Activated CD8-positive, alpha-beta memory T cell treated with anti-CD3 and anti-CD28 coated beads, Interleukin-2, amount 50 U/mL, for 48 hours (primary cell): ENCODE data around the gene STXBP4.

Experiments used
- DNase-seq: peaks from one replicate; pipeline ENCODE4 v3.0.0-alpha.2; 2020

The STXBP4 gene

DNA sequence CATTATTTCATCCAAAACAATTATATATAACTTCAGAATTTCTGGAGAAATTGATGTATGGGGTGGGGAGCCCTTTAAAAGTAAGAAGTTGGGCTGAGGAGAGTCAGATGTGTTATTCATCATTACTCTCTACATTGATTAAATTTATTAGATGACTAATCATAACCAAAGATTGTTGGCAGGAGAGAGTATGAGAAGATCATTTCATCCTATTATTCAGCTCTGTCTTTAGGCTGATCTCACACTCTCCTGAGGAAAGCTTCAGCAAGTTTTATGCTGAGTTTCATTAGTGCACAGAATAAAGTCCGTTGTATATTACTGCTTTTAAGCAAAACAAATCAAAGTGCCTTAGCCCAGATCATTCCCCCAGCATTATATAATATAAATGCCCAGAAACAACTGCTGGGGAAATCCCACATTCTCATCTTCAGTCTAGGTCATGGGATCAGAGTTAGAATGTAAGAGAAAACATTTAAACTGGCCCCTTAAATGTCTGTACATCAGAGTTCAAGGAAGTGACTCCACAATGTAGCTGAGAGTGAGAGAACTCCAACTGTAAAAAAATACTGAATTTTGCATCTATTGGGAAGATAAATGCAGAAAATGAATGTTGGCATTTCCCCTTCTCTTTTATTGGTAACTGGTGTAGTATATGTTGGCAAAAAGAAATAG is 166.1 kb downstream of the STXBP4 start:
- DNase-seq = no peak

DNA sequence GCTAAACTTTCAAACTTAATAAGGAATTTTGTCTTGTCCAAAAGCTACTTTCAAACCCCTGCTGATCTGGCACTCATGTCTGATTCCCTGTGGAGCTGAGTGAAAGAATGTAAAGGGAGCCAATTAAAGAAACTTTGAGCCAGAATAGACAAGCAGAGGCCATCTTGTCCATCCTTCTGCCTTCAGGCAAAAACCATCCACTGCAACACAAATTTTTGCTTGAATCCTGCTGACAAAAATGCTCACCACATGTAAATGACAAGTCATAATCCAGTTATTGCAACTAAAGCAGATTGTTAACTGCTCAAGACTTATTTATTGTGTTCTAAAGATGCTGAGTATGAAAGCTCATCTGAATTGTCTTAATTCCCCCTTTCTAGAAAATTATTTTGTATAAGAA is 172.2 kb downstream of the STXBP4 start:
- DNase-seq = no peak

DNA sequence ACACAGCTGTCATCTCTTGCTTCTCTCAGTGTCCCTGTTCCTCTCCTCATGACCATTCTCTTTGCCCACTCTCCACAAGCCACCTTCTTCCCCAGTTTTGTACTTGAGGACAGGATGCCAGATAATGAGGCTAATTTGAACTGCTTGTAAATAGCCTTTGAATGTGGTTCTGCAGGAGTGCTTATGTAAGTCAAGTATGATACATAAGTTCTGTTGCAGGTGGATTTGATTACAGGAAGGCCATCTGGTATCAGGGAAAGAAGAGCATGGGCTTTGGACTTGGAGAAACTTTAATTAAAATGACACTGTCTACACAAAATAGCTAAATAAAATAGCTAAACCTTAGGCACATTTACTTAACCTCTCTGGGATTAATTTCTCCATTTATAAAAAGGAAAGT is 176.0 kb downstream of the STXBP4 start:
- DNase-seq = no peak

DNA sequence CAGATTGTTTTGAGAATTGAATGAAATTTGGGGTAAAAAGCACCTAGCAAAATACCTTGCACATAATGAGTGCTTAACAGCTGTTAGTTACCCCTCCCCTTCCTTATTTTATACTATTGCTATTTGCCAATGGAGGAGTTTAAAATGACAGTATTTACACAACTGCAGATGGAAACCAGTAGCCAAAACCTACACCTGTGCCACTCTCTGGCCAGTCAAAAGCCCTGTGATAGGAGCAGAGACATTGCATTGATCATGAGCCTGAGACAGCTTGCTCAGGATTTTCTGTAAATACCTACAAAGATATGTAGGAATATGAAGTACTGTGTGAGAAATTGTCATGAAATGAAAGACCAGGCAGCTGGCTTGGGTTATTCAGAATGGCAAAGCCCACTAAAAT is 180.9 kb downstream of the STXBP4 start:
- no peak for DNase-seq

DNA sequence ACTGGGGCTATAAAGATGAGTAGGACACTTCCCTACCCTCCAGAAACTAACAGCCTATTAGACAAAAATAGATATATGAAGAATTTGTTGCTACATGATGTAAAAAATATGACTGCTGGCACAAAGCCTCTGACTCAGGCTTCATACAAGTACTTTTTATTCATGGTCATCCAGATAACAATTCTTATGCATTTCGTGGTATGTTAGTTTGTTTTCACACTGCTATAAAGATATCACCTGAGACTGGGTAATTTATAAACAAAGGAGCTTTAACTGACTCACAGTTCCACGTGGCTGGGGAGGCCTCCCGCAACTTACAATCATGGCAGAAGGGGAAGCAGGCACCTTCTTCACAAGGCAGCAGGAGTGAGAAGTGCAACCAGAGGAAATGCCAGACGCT is 183.7 kb downstream of the STXBP4 start:
- no peak for DNase-seq

DNA sequence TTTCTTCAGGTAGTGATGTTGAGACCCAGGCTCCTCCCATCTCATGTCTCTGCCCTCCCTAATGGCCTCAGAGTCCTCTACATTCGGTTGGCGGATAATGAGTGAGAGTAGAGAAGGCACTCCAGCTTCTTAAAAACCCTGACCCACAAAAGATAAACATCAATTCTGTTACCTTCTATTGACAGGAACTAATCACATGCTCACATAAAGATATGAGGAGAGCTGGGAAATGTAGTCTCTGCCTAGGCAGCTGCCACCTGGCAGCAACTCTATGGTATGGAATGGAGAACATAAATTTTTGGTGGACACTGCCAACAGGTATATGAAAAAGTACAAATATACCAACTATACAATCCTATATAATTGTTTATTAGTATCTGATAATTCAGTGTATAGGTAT is 185.5 kb downstream of the STXBP4 start:
- DNase-seq = no peak

DNA sequence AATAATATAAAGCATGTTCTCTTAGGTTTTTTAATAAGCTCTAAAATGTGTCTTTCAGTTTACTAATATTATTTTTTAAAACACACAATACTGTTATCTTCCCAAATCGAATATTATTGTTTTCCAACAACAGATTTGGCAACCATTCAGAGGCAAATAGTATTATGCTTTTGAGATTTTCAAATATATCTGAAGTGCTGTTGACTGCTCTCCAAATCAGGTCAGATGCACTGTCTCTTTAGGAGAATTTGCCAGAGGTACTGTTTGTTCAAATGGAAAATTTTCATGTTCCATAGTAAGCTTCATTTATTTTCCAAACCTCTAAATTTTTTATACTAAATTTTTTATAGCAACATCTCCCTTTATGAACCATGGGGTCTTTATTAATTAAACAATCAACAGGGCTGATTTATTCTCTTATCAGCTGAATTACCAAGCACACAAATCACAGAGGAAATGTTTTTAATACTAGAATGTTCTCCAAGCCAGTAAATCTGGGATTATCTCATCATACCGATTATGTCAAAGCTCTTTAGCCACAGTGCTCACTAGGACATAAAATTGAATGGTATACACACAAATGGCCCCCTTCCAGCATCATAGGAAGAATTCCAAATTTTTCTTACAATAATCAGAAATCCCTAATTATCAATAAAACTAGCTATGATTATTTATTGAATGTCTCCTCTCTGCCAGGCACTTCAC is 187.4 kb downstream of the STXBP4 start:
- DNase-seq = no peak

DNA sequence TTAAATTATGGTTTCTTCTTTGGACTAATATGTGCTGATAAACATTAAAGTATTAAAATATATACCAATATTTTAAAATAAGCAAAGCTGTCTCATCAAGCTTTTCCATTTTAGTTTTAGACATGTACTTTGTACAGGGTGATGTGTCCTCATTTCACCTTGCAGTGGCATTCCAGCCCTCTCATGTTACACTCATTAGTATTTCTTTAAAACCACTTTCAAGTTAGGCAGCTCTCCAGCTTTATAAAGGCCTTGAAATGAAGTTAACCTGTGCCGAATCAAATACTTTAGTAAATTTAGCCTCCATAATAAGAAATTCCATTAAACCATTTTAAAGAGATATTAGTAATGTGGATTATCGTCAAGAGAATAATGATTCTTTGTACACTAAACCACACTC is 188.6 kb downstream of the STXBP4 start:
- no peak for DNase-seq

DNA sequence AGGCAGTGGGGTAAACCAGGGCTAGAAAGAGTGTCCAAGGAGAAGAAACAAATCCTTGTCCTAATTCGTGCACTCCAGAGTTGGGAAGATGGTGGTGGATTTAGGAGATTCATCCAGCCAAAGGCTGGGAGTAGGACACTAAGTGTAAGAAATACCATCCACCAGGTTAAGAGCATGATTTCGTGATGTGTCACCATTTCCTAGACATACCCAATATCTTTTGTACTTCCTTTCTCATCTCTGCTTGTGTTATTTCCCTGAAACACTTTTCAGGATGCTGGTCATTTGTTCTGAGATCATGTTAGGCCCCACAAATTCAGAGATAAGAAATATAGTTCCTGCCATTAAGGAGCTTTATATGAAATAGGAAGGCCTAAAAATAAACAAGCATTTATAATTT is 189.9 kb downstream of the STXBP4 start:
- DNase-seq = no peak

DNA sequence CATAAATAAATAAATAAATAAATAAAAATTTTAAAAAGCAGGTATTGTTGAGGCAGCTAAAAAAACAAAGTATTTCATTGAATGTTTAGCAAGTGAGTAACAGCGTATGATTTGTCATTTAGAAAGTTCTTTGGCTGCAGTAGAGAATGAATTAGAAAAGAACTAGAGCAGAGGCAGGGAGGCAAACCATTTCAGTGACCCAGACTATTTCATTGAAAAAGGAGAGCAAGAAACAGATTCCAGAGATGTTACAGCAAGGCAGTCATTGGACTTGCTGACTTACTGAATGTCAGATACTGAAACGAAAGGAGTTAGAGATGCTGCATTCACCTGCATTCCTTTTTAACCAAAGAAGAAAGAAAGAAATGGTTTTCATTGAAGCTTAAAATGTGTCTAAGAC is 190.7 kb downstream of the STXBP4 start:
- no peak for DNase-seq

DNA sequence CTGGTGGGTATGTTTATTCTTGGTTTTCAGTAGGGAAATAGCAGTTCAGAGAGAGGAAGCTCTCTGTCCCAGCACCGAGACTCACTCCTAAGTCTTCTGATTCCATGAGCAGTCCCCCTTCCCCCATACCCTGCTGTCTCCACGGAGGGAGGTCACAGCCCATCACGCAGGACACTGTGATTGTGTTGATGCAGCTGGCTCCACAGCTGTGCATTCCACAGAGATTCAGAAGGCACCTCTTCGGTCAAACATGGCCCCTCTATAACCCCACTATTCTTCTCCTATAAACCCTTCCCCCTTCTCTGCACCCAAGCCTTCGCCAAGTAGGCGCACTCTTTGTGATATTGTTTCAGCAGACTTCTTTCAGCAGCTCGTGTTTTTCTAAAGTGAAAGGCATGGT is 191.9 kb downstream of the STXBP4 start:
- DNase-seq = no peak

DNA sequence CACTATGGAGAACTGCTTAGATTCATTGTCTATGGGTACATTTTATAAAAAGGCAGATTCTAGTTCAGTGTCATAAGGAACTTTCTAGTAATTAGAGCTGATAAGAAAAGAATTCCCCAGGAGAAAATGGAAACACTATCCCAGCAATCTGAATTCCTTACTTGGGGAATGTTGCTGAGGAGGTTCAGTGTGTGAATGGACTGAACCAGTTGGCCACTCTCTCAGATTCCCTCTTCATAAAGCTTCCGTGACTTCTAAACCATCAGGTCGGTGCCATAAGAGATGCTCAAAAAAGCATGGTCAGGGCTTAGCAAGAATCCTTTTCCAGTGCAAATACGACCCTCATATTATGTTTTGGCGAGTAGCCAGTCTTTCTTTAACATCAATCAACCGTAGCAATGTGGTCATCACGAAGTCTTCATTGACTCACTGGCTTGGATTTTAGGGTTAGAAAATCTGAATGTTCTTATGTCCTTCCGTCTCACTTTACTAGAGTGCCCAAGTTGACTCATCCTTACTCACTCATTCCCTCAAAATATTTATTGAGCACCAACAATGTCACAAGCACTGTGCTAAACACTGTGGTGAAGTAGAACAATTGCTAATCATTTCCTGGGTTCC is 193.5 kb downstream of the STXBP4 start:
- no peak for DNase-seq

DNA sequence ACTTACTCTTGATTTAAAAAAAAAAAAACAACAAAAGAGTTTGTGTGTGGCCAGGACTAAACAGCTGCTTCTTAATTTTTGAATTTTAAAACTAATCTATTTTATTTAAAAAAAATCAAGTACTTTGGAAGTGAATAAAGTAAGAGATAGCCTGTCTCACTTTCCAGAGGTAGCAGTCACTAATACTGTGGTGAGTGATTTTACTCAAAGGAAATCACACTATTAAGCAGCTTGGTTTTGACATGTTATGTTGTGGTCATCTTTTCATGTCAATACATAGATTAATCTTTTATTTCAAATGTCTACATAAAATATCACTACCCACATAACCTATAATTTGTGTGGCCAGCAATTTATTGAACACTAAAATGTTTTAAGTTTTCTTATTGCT is 194.0 kb downstream of the STXBP4 start:
- no peak for DNase-seq

DNA sequence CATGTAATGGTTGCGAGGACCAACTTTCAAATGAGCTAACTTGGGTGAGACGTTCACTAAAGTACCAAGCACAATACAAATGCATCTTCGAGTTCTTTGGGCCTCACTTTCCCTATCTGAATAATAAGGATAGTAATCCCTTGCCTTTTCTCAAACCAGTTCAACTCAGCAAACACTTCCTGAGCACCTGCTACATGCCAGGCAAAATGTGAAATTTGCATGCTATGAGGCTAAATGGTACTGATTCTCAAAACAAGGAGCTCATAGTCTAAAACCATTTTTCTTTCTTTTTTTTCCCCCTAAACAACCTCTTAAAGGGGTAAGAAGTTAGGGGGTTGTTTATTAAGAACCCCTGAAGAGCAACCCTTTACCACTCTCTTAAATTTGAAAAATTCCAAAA is 194.8 kb downstream of the STXBP4 start:
- no peak for DNase-seq

DNA sequence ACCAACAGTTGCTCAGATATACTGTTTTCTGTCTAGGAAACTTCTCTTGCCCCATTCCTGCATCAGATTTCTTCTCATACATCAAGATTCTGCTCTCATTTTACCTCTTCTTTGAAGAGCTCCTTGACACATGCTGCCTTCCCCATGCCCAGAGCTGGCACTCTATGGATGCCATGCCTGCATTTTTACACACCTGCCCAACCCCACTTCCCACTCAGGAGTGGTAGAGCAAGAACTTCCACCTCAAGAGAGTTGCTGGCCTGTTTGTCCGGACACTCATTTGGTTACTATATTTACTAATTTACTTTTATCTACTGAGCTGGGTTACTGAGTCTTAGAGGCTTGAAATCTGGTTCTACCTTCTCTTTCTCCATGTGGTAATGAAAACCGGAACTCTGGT is 197.9 kb downstream of the STXBP4 start:
- DNase-seq = no peak

DNA sequence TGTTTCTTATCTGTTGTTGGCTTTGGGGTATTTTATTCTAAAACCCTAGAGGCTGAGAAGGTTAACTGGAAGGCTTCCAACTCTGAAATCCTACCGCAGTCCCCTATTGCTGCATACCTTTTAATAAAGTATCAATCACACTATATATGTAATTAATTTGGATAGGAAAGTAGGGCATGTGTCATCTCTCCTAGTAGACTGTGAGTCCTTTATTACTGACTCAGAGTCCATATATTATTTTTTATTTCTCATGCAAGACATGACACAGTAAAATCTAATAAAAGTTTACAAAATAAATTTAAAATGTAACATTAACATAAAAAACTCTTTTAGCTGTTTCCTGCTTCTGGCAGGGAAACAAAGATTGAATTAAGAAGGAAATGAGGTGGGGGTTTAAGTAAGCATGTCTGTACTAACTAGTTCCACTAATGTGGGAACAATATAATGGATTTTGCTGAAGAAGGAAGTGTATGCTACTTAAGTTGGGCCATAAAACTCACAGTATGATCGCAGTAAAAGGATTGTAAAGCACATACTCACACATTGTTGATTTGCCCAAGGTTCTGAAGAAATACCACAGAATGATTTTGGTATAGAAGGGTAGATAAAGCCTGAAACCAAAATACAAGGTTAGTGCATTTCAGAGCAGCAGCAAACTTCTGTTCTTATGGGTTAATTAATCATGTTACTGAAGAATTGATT is 198.6 kb downstream of the STXBP4 start:
- DNase-seq = no peak

DNA sequence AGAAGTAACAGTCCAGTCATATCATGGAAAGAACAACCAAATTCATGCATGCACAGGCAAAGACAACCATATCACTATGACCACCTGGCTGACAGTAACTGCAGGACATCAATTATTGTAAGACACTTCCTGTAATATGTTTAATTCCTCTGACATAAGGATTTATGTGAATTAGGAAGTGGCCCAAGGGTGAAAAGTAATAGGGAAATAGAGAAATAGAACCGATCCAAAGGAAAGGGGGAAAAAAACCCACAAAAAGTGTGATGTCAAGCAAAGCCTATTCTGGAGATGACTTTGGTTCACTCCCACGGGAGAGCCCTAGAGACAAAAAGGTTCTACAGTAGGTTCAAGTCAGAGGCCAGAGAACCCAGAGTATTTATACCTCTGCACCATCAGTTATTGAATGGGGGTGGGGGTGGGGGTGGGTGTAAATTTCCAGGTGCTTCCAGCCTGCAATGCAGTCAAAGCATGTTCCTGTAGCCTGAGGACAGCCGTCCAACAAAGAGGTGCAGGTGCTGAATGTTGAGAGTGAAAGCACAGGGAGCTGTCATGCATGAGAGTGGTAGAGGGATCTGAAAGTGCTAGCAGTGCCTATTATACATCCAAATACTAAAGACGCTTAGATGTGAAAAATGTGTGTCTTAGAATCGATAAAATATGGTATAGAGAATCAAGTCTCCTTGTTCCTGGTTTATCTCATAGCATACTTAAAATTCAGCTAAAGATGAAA is 200.6 kb downstream of the STXBP4 start:
- no peak for DNase-seq

DNA sequence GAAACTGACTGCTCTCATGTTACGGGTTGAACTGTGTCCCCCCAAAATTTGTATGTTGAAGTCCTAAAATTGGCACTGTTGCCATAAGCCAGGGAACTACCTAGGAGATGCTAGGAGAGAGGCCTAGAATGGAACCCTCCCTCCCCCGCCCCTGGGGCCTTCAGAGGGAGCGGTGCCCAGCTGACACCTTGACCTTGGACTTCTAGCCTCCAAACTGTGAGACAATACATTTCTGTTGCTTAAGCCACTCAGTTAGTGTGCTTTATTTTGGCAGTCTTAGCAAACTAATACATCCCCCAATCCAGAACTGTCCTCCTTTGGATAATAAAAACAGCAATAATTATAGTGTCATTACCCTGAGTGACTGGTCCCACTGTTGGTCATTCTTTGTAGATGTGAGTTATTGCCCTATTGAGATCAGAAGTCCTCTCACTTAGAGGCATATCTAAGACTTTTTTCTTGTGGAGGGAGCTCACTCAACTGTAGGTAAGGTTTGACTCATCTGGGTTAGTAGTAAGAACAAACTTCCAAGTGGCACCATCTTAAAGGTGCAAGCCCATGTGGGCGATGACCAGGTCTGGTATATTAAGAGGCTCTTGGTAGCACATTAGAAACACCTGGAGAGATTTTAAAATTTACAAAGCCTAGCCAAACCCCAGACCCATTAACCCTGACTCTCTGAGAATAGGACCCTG is 203.2 kb downstream of the STXBP4 start:
- DNase-seq = no peak

DNA sequence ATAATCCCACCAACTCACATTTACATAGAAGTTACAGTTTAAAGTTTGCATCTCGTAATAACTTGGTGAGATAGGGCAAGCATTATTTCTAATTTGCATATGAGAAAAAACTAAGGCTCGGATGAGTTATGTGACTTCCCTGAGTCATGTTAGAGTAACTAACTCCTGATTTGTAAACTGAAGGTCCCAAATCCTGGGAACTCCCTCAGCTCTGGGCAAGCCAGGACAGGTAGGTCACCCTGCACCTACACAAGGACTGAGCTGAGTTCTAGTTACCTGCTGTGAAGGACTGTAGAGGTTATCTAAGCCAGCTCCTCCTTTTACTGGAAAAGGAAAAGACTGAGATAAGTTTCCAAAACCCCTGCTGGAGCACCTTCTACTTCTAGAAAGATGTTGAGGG is 204.0 kb downstream of the STXBP4 start:
- no peak for DNase-seq

DNA sequence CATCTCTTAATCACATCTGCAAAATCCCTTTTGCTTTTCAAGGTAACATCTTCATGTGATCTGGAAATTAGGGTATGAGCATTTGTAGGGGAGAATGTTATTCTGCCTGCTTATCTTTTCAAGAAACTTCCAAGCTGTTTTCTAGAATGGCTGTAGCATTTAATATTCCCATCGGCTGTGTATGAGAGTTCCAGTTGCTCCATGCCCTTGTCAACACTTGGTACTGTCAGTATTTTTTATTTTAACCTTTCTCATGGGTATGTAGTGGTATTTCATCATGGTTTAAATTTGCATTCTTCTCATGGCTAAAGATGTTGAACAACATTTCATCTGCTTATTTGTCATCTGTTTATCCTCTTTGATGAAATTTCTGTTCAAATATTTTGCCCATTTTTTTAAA is 205.6 kb downstream of the STXBP4 start:
- DNase-seq = no peak

DNA sequence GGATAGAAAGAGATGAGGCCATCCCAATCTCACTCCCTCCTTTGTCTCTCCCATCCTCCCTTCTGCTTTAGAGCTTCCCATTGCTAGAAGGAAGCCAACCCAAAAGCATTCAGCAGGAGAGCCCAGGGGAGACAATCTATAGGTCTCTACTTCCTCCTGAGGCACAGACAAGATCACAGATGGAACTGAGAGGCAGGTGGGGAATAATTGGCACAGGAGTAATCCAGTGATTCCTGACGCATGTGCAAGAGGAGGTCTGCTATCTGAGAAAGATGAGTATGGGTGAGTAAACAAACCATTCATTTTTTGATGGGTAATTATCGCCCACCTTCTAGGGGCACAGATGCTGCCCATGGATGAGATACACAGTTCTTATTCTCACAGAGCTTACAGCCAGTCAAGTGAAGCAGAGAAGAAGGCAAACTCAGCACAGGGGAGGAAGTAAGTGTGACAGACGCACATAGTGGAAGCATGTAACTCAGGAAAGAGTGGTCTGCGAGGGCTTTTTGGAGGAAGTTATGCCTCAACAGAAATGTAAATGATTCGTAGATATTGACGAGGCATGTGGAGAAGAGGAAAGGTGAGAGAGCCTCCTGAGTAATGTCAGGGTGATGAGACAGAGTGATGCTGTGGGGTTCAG is 207.3 kb downstream of the STXBP4 start:
- DNase-seq = no peak
